Measurements from ENCODE around the gene TFDP2. TPM values are rescaled to one million over a fixed set of nuclear protein-coding genes. Genes with fewer than 3 reads are reported as not detected.

TFDP2 gene
- total RNA-seq, 1 experiment from 2014 or later: 55.4 TPM

DNA sequence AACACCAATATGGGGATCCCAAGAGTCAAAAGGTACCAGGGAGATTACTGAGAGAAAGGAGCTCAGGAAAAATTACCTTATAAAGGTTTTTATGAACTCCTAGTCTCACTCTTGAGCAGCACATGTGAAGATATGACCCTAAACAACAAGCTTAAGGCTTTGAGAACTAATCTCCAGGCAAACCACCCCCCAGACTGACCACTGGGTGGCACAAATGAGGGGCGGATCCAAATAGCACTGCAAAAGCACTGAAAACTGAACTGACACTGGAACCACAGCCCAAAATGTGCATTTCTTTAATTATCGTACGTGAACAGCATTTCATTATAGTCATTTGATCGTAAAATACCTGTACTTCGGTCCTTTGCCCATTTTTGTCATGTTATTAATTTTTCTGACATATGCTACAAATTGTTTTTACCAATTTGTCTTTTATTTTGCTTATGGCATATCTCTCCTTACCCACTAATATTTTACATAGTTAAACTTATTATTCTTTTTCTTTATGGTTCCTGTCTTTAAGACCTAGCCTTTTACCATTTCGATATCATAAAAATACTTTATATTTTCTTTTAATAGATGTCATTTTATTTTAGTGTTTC is 31.5 kb upstream of the TFDP2 start:
- Histone ChIP-seq H3K4me3 (replicated peaks in 1 of 2; ENCODE audit: low read depth in 1 of 2, low read length in 2 of 2) (no peak overlapping the region), H3K27ac (ENCODE audit: low read depth, low read length) (no peak overlapping the region), H4K20me1 (ENCODE audit: insufficient read depth) (no peaks in the 10 kb centered on the region), H3K79me2 (ENCODE audit: insufficient read depth, low read length) (no peaks in the 10 kb centered on the region), H3K4me2 (ENCODE audit: low read length) (no peak overlapping the region), H3K9me3 (ENCODE audit: control insufficient read depth in 1 of 2, insufficient read depth in 1 of 2, low read depth in 1 of 2, low read length in 2 of 2) (no peaks in the 10 kb centered on the region), H3K27me3 (ENCODE audit: insufficient read depth, low read length) (no peaks in the 10 kb centered on the region), H3K9ac (ENCODE audit: low read length) (no peak overlapping the region), H3K9me2 (ENCODE audit: insufficient read depth) (no peaks in the 10 kb centered on the region), H2AFZ (ENCODE audit: low read depth, low read length, poor library complexity, severe bottlenecking) (no peak overlapping the region), H3K36me3 (ENCODE audit: control insufficient read depth in 1 of 2, insufficient read depth in 2 of 2, low read length in 2 of 2) (peaks cover 4 to 11% of the 10 kb centered on the region in 2 experiments; a peak in 3 of 4 replicates), H3K4me1 (ENCODE audit: control insufficient read depth in 1 of 2, insufficient read depth in 2 of 2, low read length in 2 of 2) (no peaks in the 10 kb centered on the region)
- no TSS peak for BruUV-seq (replicated peaks)
- POLR2A ChIA-PET: no interaction called here
- TF ChIP-seq, protein P1, sequence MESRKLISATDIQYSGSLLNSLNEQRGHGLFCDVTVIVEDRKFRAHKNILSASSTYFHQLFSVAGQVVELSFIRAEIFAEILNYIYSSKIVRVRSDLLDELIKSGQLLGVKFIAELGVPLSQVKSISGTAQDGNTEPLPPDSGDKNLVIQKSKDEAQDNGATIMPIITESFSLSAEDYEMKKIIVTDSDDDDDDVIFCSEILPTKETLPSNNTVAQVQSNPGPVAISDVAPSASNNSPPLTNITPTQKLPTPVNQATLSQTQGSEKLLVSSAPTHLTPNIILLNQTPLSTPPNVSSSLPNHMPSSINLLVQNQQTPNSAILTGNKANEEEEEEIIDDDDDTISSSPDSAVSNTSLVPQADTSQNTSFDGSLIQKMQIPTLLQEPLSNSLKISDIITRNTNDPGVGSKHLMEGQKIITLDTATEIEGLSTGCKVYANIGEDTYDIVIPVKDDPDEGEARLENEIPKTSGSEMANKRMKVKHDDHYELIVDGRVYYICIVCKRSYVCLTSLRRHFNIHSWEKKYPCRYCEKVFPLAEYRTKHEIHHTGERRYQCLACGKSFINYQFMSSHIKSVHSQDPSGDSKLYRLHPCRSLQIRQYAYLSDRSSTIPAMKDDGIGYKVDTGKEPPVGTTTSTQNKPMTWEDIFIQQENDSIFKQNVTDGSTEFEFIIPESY (IDR thresholded peaks at IDR 0.05; ENCODE audit: extremely low read depth, insufficient replicate concordance, low read length): no peak
- TF ChIP-seq, protein P2, sequence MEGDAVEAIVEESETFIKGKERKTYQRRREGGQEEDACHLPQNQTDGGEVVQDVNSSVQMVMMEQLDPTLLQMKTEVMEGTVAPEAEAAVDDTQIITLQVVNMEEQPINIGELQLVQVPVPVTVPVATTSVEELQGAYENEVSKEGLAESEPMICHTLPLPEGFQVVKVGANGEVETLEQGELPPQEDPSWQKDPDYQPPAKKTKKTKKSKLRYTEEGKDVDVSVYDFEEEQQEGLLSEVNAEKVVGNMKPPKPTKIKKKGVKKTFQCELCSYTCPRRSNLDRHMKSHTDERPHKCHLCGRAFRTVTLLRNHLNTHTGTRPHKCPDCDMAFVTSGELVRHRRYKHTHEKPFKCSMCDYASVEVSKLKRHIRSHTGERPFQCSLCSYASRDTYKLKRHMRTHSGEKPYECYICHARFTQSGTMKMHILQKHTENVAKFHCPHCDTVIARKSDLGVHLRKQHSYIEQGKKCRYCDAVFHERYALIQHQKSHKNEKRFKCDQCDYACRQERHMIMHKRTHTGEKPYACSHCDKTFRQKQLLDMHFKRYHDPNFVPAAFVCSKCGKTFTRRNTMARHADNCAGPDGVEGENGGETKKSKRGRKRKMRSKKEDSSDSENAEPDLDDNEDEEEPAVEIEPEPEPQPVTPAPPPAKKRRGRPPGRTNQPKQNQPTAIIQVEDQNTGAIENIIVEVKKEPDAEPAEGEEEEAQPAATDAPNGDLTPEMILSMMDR (IDR thresholded peaks at IDR 0.05 in 2 of 3, conservative IDR thresholded peaks at IDR 0.05 in 1 of 3; ENCODE audit: borderline replicate concordance in 1 of 3, insufficient read depth in 1 of 3, low read depth in 2 of 3, low read length in 2 of 3): peak; percentile 24 to 77 (median 71); a peak in 5 of 6 replicates
- TF ChIP-seq RAD21 (IDR thresholded peaks at IDR 0.05; ENCODE audit: low read depth): peak; percentile 50
- CTCF ChIA-PET: interaction anchor here (0.8 to 2.2 kb wide), 5 partner anchors 9 to 101 kb away, joined by 3 to 9 read pairs (median 4); no protein-coding TSS in a partner anchor
- ATAC-seq (peak; percentile 75), DNase-seq (ENCODE audit: low read depth, low spot score) (peak; percentile 4)
- RAD21 ChIA-PET (ENCODE audit: low non-redundant PET in 1 of 2, low total read pairs in 2 of 2, uncharacterized antibody in 2 of 2, unreplicated experiment in 2 of 2): no interaction called here
- intact Hi-C loops (cut with micrococcal nuclease): no loop called here

All from HCT116 (cell line).